Progenitor cell of endocrine pancreas (in vitro differentiated cells): Measurements from ENCODE around the gene SRSF7. TPM values are rescaled to one million over a fixed set of nuclear protein-coding genes. Genes with fewer than 3 reads are reported as not detected.

Experiments used
- DNase-seq: peaks from one replicate; pipeline ENCODE4 v3.0.0; 2021; ENCODE audit warnings: low spot score; ENCODE audit not compliant: unreplicated experiment
- H3K27ac Mint-ChIP-seq: 2 replicates; pipeline ENCODE4 v1.8.0; 2021; ENCODE audit warnings: mild to moderate bottlenecking, moderate library complexity, mixed read lengths
- H3K27me3 Mint-ChIP-seq: 2 replicates; pipeline ENCODE4 v1.8.0; 2021; ENCODE audit warnings: mixed read lengths
- H3K36me3 Mint-ChIP-seq: 2 replicates; pipeline ENCODE4 v1.8.0; 2022; ENCODE audit warnings: mixed read lengths; ENCODE audit not compliant: insufficient read depth
- H3K4me1 Mint-ChIP-seq: 2 replicates; pipeline ENCODE4 v1.8.0; 2021; ENCODE audit warnings: low read depth, mixed read lengths
- H3K4me3 Mint-ChIP-seq: 2 replicates; pipeline ENCODE4 v1.8.0; 2021; ENCODE audit warnings: low read depth, mild to moderate bottlenecking, moderate library complexity, mixed read lengths
- H3K9me3 Mint-ChIP-seq: 2 replicates; pipeline ENCODE4 v1.8.0; 2021; ENCODE audit warnings: low read depth, mixed read lengths
- total RNA-seq: library from RNA; stranded (reverse); gene quantifications from 2 replicates; pipeline ENCODE4 v1.2.1, GENCODE V29; 2021
- TF ChIP-seq, protein P1 (sequence below): fragments of 200-600 bp; sonication (generic); IDR thresholded peaks from one replicate; pipeline ENCODE4 v1.5.0; 2021; ENCODE audit warnings: antibody characterized with exemption, mild to moderate bottlenecking; ENCODE audit not compliant: unreplicated experiment

SRSF7 gene
- total RNA-seq, 1 donor from 2014 or later = 258 TPM

DNA sequence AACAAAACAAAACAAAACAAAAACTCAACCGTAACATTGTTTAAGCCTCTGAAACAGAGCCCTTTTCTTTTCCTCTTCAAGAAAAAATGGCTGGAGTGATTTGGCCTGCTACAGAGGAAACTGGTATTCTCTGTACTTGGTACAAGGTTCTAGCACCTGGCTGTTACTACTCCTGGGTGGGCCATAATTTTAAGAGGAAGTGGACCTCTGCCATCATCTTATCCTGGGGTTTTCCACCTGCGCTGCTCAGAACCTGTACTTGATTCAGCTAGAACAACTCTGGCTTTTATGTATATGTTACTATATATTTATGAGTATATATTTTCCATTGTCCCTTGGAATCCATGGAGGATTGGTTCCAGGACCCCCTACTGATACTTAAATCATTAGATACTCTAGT is 22.5 kb downstream of the SRSF7 start:
- peaks cover 6% of the 10 kb centered on the region for H3K4me1 Mint-ChIP-seq
- TF ChIP-seq, protein P1, sequence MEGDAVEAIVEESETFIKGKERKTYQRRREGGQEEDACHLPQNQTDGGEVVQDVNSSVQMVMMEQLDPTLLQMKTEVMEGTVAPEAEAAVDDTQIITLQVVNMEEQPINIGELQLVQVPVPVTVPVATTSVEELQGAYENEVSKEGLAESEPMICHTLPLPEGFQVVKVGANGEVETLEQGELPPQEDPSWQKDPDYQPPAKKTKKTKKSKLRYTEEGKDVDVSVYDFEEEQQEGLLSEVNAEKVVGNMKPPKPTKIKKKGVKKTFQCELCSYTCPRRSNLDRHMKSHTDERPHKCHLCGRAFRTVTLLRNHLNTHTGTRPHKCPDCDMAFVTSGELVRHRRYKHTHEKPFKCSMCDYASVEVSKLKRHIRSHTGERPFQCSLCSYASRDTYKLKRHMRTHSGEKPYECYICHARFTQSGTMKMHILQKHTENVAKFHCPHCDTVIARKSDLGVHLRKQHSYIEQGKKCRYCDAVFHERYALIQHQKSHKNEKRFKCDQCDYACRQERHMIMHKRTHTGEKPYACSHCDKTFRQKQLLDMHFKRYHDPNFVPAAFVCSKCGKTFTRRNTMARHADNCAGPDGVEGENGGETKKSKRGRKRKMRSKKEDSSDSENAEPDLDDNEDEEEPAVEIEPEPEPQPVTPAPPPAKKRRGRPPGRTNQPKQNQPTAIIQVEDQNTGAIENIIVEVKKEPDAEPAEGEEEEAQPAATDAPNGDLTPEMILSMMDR = no peak
- no peak for DNase-seq
- no peak overlapping the region for H3K4me3 Mint-ChIP-seq
- H3K27me3 Mint-ChIP-seq = no peaks in the 10 kb centered on the region
- no peak overlapping the region for H3K27ac Mint-ChIP-seq
- H3K36me3 Mint-ChIP-seq = peaks cover 9% of the 10 kb centered on the region
- no peaks in the 10 kb centered on the region for H3K9me3 Mint-ChIP-seq

DNA sequence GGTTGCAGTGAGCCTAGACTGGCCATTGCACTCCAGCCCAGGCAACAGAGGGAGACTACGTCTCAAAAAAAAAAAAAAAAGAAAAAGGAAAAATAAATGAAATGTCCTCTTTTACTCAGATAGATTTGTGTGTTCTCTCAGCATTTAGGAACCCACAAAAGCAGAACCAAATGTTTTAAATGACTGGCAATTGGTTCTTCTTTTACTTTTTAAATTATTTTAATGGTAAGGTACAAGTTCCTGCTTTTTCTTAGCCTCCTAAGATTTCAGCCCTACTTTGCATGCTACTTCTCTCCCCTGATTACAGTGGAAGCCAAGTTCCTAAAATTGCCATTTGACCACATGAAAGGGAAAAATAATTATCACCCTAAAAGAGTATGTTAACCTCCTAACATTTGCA is 23.5 kb downstream of the SRSF7 start:
- TF ChIP-seq, protein P1 = no peak
- H3K27me3 Mint-ChIP-seq = no peaks in the 10 kb centered on the region
- H3K4me3 Mint-ChIP-seq = no peak overlapping the region
- no peak for DNase-seq
- peaks cover 6% of the 10 kb centered on the region for H3K36me3 Mint-ChIP-seq
- peaks cover 5% of the 10 kb centered on the region for H3K4me1 Mint-ChIP-seq
- no peak overlapping the region for H3K27ac Mint-ChIP-seq
- H3K9me3 Mint-ChIP-seq = no peaks in the 10 kb centered on the region

DNA sequence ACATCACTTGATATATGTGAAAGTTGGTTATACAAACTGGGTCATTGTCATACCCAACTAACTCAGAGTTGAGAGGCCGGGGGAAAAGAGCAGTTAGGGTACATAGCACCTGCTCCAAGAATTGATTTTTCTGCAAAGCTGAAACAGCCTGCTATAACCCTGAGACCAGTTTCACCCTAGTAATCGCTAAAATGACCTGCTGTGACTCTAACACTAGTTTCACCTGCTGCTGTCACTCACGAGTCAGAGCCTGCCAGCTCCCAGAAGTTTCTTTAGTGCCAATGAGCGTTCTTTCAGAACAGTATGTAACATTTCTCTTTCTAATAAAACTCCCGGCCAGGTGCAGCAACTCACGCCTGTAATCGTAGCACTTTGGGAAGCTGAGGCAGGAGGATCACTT is 28.0 kb downstream of the SRSF7 start:
- TF ChIP-seq, protein P1 = no peak
- H3K36me3 Mint-ChIP-seq = peaks cover 10% of the 10 kb centered on the region
- no peak overlapping the region for H3K27ac Mint-ChIP-seq
- no peak overlapping the region for H3K4me3 Mint-ChIP-seq
- H3K9me3 Mint-ChIP-seq = no peaks in the 10 kb centered on the region
- DNase-seq = no peak
- H3K27me3 Mint-ChIP-seq = no peaks in the 10 kb centered on the region
- peaks cover 5% of the 10 kb centered on the region for H3K4me1 Mint-ChIP-seq

DNA sequence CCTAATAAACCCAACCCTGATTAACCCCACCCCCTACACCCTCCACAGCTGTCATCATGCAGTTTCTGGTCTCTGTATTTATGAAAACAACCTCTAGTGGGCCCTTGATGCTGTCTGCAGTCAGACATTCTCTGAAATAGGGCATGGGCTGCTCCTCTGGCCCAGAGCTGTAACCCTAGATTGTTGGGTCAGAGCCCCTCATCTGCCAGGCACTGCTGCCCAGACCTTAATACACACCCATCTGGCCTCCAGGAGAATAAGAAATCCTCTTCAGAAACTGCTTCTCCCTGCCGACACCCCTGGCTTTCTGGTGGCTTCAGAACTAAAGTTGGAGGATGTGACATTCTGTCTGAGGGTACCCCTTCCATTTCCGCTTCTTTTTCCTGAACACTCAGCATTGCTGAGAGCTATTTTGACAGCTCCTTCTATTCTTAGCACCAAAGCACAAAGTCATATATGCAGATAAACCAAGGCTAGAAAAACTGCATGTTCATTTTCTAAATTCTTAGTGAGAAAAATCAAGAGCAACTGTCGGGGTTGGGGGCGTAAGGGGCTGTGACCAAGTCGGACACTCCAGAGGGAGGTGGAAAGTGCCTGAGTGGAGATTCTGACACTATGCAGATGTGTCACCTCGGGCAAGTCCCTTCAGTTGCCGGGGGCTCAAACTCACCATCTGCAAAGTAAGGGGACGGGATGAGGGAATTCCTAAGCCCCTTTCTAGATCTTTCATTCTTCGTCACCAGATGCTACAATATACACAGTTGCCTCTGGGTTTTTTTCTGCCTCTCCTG is 28.7 kb downstream of the SRSF7 start:
- H3K27ac Mint-ChIP-seq = no peak overlapping the region
- H3K9me3 Mint-ChIP-seq = no peaks in the 10 kb centered on the region
- H3K4me1 Mint-ChIP-seq = peaks cover 5% of the 10 kb centered on the region
- H3K27me3 Mint-ChIP-seq = no peaks in the 10 kb centered on the region
- DNase-seq = no peak
- peaks cover 12% of the 10 kb centered on the region for H3K36me3 Mint-ChIP-seq
- no peak overlapping the region for H3K4me3 Mint-ChIP-seq
- TF ChIP-seq, protein P1 = no peak

DNA sequence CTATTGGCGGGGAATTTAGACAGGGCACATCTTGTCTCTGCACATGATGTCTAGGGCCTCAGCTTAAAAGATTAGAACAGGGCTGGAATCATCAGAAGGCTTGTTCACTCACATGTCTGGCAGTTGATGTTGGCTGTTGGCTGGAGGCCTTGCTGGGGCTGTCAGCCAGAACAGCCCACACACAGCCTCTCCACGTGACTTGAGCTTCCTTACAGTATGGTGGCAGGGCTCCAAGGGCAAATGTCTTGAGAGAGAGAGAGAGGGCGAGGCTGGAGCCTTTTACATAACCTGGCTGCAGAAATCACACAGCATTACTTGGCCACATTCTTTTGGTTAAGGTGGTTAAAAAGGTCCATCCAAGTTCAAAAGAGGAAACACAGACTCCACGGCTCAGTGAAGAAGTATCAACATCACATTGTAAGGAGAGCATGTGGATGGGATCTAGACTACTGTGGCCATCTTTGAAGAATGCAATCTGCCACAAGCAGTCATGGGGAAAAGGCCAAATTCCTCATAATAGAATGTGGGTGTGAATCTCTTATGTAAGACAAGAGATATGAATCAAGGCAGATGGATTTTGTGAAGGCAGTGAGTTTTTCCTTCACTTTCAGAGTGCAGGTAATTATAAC is 30.4 kb downstream of the SRSF7 start:
- no peak for DNase-seq
- H3K4me3 Mint-ChIP-seq = no peak overlapping the region
- H3K9me3 Mint-ChIP-seq = no peaks in the 10 kb centered on the region
- TF ChIP-seq, protein P1 = no peak
- H3K27ac Mint-ChIP-seq = no peak overlapping the region
- H3K4me1 Mint-ChIP-seq = peaks cover 5% of the 10 kb centered on the region
- no peaks in the 10 kb centered on the region for H3K27me3 Mint-ChIP-seq
- H3K36me3 Mint-ChIP-seq = peaks cover 12% of the 10 kb centered on the region
